K562 (cell line): ENCODE results near the gene IGFL1. TPM values are rescaled to one million over a fixed set of nuclear protein-coding genes. Genes with fewer than 3 reads are reported as not detected.

ENCODE experiments used
- COPS2 ChIP-seq: fragments of 450-650 bp; conservative IDR thresholded peaks from 2 replicates; pipeline ENCODE4 v1.6.1; 2016; ENCODE audit warnings: mild to moderate bottlenecking, moderate library complexity
- ZBTB7A ChIP-seq: IDR thresholded peaks from 2 replicates; pipeline ENCODE4 v1.6.1; 2011; ENCODE audit warnings: low read depth, mild to moderate bottlenecking, low read length, moderate library complexity, borderline replicate concordance; ENCODE audit not compliant: control insufficient read depth
- ZFP30 ChIP-seq: fragments of 250-450 bp; sonication (Bioruptor Pico); IDR thresholded peaks from 2 replicates; pipeline ENCODE4 v1.8.0; 2022; ENCODE audit warnings: moderate library complexity, mild to moderate bottlenecking, inconsistent platforms, borderline replicate concordance
- ZNF609 ChIP-seq: sonication (generic); formaldehyde crosslinking; IDR thresholded peaks from 2 replicates; pipeline ENCODE4 v1.8.1; 2023; ENCODE audit warnings: missing genetic modification reagents, mild to moderate bottlenecking, borderline replicate concordance
- polyA plus RNA-seq, 8 experiments: library from polyadenylated mRNA; depleted of rRNA in 4 of 8; stranded (reverse) in 5 of 8; unstranded in 3 of 8; fragments of >200 nt; fragmentation: Nextera tagmentation in 2 of 8; fragmentation: Illumina TruSeq in 1 of 8; extraction: Ambion mirVana in 2 of 8; extraction: Trizol in 1 of 8; gene quantifications; 2 replicates each; pipeline versions ENCODE4 v1.2.1 to v1.2.3, GENCODE V29; 2011 to 2014; ENCODE audit warnings: inconsistent platforms in 1 of 8, missing spikeins in 1 of 8
- total RNA-seq, 7 experiments: library from RNA; depleted of rRNA in 6 of 7; stranded (reverse); fragments of >200 nt in 6 of 7; fragmentation: Illumina TruSeq in 2 of 7; extraction: Trizol in 2 of 7; gene quantifications; 2 replicates each; pipeline versions ENCODE4 v1.2.1 to v1.2.3, GENCODE V29; 2011 to 2021; ENCODE audit warnings: low replicate concordance in 1 of 7
- TF ChIP-seq, protein P1 (sequence below): fragments of 450-650 bp; IDR thresholded peaks from 2 replicates; pipeline ENCODE4 v1.6.1; 2016; ENCODE audit warnings: mild to moderate bottlenecking, moderate library complexity
- TF ChIP-seq, protein P2 (sequence below): fragments of 250-450 bp; sonication (Bioruptor Pico); IDR thresholded peaks from 2 replicates; pipeline ENCODE4 v1.8.0; 2022; ENCODE audit warnings: inconsistent platforms, mild to moderate bottlenecking, moderate library complexity, borderline replicate concordance
- TF ChIP-seq, protein P3 (sequence below): IDR thresholded peaks from 3 replicates; pipeline ENCODE4 v1.6.1; 2011; ENCODE audit warnings: borderline replicate concordance, mild to moderate bottlenecking; ENCODE audit not compliant: insufficient read length, insufficient read depth

IGFL1 gene
- total and polyA plus RNA-seq, 9 of the 15 experiments (the other 6 are each of a cell fraction or from before 2014, with no cell fraction given), result not detected

DNA sequence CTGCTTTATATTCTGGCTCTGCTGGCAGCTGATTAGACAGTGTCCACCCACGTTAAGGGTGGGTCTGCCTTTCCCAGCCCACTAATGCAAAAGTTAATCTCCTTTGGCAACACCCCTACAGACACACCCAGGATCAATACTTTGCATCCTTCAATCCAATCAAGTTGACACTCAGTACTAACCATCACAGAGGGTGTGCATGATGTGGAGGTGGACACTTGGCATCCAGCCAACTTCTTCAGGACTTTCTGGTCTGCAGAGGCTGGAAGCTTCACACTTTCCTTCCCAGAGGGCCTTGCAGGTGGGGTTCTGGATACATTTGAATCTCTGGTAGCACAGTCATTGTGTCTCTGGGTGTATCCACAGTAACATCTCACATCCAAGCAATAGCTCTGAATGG lies 18.9 kb upstream of the IGFL1 start (continued):
- TF ChIP-seq, protein P1, sequence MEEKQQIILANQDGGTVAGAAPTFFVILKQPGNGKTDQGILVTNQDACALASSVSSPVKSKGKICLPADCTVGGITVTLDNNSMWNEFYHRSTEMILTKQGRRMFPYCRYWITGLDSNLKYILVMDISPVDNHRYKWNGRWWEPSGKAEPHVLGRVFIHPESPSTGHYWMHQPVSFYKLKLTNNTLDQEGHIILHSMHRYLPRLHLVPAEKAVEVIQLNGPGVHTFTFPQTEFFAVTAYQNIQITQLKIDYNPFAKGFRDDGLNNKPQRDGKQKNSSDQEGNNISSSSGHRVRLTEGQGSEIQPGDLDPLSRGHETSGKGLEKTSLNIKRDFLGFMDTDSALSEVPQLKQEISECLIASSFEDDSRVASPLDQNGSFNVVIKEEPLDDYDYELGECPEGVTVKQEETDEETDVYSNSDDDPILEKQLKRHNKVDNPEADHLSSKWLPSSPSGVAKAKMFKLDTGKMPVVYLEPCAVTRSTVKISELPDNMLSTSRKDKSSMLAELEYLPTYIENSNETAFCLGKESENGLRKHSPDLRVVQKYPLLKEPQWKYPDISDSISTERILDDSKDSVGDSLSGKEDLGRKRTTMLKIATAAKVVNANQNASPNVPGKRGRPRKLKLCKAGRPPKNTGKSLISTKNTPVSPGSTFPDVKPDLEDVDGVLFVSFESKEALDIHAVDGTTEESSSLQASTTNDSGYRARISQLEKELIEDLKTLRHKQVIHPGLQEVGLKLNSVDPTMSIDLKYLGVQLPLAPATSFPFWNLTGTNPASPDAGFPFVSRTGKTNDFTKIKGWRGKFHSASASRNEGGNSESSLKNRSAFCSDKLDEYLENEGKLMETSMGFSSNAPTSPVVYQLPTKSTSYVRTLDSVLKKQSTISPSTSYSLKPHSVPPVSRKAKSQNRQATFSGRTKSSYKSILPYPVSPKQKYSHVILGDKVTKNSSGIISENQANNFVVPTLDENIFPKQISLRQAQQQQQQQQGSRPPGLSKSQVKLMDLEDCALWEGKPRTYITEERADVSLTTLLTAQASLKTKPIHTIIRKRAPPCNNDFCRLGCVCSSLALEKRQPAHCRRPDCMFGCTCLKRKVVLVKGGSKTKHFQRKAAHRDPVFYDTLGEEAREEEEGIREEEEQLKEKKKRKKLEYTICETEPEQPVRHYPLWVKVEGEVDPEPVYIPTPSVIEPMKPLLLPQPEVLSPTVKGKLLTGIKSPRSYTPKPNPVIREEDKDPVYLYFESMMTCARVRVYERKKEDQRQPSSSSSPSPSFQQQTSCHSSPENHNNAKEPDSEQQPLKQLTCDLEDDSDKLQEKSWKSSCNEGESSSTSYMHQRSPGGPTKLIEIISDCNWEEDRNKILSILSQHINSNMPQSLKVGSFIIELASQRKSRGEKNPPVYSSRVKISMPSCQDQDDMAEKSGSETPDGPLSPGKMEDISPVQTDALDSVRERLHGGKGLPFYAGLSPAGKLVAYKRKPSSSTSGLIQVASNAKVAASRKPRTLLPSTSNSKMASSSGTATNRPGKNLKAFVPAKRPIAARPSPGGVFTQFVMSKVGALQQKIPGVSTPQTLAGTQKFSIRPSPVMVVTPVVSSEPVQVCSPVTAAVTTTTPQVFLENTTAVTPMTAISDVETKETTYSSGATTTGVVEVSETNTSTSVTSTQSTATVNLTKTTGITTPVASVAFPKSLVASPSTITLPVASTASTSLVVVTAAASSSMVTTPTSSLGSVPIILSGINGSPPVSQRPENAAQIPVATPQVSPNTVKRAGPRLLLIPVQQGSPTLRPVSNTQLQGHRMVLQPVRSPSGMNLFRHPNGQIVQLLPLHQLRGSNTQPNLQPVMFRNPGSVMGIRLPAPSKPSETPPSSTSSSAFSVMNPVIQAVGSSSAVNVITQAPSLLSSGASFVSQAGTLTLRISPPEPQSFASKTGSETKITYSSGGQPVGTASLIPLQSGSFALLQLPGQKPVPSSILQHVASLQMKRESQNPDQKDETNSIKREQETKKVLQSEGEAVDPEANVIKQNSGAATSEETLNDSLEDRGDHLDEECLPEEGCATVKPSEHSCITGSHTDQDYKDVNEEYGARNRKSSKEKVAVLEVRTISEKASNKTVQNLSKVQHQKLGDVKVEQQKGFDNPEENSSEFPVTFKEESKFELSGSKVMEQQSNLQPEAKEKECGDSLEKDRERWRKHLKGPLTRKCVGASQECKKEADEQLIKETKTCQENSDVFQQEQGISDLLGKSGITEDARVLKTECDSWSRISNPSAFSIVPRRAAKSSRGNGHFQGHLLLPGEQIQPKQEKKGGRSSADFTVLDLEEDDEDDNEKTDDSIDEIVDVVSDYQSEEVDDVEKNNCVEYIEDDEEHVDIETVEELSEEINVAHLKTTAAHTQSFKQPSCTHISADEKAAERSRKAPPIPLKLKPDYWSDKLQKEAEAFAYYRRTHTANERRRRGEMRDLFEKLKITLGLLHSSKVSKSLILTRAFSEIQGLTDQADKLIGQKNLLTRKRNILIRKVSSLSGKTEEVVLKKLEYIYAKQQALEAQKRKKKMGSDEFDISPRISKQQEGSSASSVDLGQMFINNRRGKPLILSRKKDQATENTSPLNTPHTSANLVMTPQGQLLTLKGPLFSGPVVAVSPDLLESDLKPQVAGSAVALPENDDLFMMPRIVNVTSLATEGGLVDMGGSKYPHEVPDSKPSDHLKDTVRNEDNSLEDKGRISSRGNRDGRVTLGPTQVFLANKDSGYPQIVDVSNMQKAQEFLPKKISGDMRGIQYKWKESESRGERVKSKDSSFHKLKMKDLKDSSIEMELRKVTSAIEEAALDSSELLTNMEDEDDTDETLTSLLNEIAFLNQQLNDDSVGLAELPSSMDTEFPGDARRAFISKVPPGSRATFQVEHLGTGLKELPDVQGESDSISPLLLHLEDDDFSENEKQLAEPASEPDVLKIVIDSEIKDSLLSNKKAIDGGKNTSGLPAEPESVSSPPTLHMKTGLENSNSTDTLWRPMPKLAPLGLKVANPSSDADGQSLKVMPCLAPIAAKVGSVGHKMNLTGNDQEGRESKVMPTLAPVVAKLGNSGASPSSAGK, result 0 out of 2 replicates have a peak, but pooled peaks have one; percentile 28
- no peak for TF ChIP-seq COPS2
- TF ChIP-seq, protein P2, sequence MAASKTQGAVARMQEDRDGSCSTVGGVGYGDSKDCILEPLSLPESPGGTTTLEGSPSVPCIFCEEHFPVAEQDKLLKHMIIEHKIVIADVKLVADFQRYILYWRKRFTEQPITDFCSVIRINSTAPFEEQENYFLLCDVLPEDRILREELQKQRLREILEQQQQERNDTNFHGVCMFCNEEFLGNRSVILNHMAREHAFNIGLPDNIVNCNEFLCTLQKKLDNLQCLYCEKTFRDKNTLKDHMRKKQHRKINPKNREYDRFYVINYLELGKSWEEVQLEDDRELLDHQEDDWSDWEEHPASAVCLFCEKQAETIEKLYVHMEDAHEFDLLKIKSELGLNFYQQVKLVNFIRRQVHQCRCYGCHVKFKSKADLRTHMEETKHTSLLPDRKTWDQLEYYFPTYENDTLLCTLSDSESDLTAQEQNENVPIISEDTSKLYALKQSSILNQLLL (CRISPR knock-in tag), result no peak
- TF ChIP-seq ZNF609 (CRISPR knock-in tag), result no peak
- no peak for TF ChIP-seq ZFP30
- no peak for TF ChIP-seq ZBTB7A
- TF ChIP-seq, protein P3, sequence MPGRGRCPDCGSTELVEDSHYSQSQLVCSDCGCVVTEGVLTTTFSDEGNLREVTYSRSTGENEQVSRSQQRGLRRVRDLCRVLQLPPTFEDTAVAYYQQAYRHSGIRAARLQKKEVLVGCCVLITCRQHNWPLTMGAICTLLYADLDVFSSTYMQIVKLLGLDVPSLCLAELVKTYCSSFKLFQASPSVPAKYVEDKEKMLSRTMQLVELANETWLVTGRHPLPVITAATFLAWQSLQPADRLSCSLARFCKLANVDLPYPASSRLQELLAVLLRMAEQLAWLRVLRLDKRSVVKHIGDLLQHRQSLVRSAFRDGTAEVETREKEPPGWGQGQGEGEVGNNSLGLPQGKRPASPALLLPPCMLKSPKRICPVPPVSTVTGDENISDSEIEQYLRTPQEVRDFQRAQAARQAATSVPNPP, result no peak
